K562 (cell line): ENCODE results near the gene ARHGEF3.

Experiments
- CEBPB ChIP-seq: fragments of 450-650 bp; IDR thresholded peaks from 2 replicates; pipeline ENCODE4 v1.6.1; 2016; ENCODE audit warnings: missing genetic modification characterization, missing compliant biosample characterization
- TF ChIP-seq, protein P1 (sequence below): fragments of 450-650 bp; IDR thresholded peaks from 2 replicates; pipeline ENCODE4 v1.6.1; 2016; ENCODE audit warnings: antibody characterized with exemption
- TF ChIP-seq, protein P2 (sequence below), 2 experiments: fragments of 200-800 bp in 1 of 2; sonication (Bioruptor generic) in 1 of 2; sonication (generic) in 1 of 2; formaldehyde crosslinking in 1 of 2; IDR thresholded peaks in 1 of 2; conservative IDR thresholded peaks in 1 of 2; 2 replicates each; pipeline versions ENCODE4 v1.5.0 to v1.6.1; 2016 to 2020; ENCODE audit warnings: missing compliant biosample characterization in 1 of 2, missing genetic modification characterization in 1 of 2, missing genetic modification reagents in 1 of 2
- TF ChIP-seq, protein P3 (sequence below), 3 experiments: IDR thresholded peaks in 2 of 3; conservative IDR thresholded peaks in 1 of 3; 2 replicates each; pipeline ENCODE4 v1.5.1; 2011 to 2012; ENCODE audit warnings: low read length in 3 of 3, mild to moderate bottlenecking in 3 of 3, control low read depth in 2 of 3, improper control_type of control experiment in 1 of 3, inconsistent platforms in 1 of 3, low read depth in 1 of 3, mixed read lengths in 1 of 3, moderate library complexity in 1 of 3; ENCODE audit not compliant: insufficient read depth in 2 of 3

DNA sequence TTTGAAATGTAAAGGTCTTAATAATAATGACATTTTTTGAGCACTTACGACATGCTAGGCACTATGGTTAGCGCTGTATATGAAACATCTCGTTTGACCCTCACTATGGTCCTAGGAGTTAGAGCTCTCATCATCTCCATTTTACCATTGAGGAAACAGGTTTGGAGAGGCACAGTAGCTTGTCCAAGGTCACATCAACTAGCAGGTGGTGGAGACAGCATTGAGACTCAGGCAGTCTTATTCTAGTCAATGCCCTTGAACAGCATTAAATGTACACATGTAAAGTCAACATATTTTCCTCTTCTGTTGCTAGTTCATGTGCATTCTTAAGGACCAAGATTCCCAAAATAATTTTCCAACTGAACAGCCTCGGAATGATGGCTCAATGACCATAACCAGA is 4.8 kb downstream of the ARHGEF3 start:
- TF ChIP-seq CEBPB (tag) = no peak
- TF ChIP-seq, protein P1, sequence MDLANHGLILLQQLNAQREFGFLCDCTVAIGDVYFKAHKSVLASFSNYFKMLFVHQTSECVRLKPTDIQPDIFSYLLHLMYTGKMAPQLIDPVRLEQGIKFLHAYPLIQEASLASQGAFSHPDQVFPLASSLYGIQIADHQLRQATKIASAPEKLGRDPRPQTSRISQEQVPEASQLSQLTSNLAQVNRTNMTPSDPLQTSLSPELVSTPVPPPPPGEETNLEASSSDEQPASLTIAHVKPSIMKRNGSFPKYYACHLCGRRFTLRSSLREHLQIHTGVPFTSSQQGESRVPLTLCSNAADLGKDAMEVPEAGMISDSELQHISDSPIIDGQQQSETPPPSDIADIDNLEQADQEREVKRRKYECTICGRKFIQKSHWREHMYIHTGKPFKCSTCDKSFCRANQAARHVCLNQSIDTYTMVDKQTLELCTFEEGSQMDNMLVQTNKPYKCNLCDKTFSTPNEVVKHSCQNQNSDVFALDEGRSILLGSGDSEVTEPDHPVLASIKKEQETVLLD = no peak
- TF ChIP-seq, protein P2, sequence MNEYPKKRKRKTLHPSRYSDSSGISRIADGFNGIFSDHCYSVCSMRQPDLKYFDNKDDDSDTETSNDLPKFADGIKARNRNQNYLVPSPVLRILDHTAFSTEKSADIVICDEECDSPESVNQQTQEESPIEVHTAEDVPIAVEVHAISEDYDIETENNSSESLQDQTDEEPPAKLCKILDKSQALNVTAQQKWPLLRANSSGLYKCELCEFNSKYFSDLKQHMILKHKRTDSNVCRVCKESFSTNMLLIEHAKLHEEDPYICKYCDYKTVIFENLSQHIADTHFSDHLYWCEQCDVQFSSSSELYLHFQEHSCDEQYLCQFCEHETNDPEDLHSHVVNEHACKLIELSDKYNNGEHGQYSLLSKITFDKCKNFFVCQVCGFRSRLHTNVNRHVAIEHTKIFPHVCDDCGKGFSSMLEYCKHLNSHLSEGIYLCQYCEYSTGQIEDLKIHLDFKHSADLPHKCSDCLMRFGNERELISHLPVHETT (CRISPR knock-in tag; conservative IDR thresholded peaks at IDR 0.05 in 1 of 2, IDR thresholded peaks at IDR 0.05 in 1 of 2) = no peak
- TF ChIP-seq, protein P3, sequence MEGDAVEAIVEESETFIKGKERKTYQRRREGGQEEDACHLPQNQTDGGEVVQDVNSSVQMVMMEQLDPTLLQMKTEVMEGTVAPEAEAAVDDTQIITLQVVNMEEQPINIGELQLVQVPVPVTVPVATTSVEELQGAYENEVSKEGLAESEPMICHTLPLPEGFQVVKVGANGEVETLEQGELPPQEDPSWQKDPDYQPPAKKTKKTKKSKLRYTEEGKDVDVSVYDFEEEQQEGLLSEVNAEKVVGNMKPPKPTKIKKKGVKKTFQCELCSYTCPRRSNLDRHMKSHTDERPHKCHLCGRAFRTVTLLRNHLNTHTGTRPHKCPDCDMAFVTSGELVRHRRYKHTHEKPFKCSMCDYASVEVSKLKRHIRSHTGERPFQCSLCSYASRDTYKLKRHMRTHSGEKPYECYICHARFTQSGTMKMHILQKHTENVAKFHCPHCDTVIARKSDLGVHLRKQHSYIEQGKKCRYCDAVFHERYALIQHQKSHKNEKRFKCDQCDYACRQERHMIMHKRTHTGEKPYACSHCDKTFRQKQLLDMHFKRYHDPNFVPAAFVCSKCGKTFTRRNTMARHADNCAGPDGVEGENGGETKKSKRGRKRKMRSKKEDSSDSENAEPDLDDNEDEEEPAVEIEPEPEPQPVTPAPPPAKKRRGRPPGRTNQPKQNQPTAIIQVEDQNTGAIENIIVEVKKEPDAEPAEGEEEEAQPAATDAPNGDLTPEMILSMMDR (IDR thresholded peaks at IDR 0.05 in 2 of 3, conservative IDR thresholded peaks at IDR 0.05 in 1 of 3; ENCODE audit: insufficient read depth in 2 of 3, low read depth in 1 of 3, low read length in 3 of 3) = no peak
